Endothelial cell of hepatic sinusoid (primary cell): Measurements from ENCODE around the gene MYH11.
"Not testable (repeated sequence)": the region's sequence is repeated elsewhere in the genome, so short reads cannot be mapped to it uniquely, and the experiment has no call there.

ENCODE experiments used
- in situ Hi-C: cut with HindIII; loops from 2 replicates; pipeline ENCODE4 v1.10.0; 2017; ENCODE audit warnings: low sequenced_read_pairs

MYH11 gene

DNA sequence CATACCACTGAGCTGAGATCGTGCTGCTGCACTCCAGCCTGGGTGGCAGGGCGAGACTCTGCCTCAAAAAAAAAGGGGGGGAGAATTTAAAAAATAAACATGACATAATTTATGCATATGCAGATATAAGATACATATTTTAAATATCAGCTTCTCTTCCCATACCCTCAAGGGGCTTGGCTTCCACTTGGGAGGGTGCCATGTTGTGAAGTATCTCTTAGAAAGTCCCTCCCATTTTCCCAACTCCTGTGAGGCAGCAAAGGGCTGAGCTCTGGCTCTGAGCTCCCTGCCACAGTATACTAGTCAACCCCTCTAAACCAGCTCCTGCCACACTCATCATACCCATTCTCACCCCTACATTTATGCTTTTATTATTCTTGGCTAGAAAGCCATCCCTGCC is 39.4 kb downstream of the MYH11 start:
- in situ Hi-C loops, result no loop called here

DNA sequence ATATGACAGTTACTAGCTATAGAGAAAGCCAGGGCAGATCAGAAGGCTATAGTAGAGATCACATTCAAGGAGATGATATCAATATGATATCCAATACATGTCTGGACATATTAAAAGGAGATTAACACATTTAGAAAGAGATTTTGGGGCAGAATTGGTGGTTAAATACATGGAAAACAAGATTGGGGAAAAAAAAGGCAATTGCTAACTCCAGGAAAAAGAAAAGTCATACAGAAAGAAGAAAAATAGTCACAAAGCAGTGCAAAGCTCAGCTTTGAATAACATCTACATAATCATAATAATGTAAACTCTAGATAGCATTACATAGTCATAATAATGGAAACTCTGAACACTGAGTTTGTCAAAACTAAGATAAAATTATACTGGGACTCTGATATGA is 40.6 kb downstream of the MYH11 start:
- in situ Hi-C loops, result no loop called here

DNA sequence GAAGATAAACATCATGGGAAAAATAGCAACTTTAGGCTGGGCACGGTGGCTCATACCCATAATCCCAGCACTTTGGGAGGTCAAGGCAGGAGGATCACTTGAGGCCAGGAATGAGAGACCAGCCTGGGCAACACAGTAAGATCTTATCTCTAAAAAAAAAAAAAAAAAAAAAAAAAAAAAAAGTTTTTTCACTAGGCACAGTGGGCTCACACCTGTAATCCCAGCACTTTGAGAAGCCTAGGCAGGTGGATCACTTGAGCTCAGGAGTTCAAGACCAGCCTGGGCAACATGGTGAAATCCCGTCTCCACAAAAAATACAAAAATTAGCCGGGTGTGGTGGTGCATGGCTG is 44.5 kb downstream of the MYH11 start:
- in situ Hi-C loops, result not testable (repeated sequence)

DNA sequence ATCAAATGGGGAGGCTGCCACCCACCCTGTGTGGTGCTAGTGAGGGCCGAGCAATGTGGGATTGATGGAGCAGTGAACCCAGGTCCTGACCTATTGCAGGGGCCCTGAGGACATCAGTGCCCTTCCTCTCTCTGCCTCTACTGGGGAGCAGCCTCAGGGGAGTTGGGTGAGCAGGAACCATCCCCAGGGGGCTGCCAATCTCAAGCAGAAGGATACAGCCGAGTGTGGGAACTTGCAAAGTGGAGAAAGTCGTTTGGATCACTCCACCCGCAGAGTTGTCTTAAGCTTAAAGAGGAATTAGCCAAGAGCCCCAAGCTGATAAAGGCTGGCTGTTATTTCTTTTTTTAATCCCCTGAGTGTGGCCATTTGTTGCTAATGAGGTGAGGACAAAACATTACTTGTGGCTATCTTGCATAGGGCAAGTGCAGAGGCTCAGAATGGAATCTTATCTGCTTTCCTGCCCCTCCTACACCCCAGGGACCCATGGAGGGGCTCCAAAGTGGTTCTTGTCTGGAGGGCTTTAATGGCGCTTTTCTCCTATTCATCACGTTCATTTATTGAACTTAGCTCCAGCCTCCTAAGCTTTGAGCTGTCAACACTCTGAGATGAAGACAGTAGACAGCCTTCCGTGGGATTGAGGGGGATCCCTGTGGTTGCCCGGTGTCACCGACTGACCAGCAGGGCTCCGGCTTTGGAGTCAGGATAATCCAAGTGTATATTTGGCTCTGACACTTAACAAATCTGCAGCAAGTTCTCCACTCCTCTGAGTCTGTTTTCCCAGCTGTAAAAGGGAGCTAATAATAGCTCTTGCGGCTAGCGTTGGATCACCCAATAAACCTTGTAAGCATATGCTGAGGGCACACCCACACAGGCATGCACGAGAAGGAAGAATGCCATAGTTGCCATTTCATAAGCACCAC is 45.1 kb downstream of the MYH11 start:
- in situ Hi-C loops, result no loop called here

DNA sequence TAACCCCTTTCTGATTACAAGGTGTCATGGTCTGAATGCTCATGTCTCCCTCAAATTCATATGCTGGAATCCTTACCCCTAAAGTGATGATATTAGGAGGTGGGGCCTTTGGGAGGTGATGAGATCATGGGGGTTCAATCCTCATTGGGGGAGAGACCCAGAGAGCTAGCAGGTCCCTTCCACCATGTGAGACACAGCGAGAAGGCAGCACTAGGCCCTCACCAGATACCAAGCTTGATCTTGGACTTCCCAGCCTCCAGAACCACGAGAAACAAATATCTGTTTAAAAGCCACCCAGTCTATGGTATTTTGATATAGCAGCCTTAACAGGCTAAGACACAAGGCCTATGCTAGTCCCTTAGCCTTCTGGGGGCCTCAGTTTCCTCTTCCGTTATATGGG is 45.9 kb downstream of the MYH11 start:
- in situ Hi-C loops, result no loop called here

GRCh38 chr16:15810411-15810810 is 46.4 kb downstream of the MYH11 start:
- in situ Hi-C loops, result no loop called here

DNA sequence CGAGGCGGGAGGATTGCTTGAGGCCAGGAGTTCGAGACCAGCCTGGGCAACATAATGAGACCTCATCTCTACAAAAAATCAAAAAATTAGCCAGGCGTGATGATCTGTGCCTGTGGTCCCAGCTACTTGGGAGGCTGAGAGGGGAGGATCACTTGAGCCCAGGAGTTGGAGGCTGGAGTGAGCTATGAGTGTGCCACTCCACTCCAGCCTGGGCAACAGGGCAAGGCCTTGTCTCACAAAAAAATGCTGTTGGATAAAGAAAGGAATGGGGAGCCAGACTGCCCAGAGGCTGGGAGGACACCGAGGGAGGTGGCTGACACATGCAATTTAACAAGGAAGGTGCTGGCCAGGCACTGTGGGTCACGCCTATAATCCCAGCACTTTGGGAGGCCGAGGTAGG is 47.5 kb downstream of the MYH11 start:
- in situ Hi-C loops, result not testable (repeated sequence)

DNA sequence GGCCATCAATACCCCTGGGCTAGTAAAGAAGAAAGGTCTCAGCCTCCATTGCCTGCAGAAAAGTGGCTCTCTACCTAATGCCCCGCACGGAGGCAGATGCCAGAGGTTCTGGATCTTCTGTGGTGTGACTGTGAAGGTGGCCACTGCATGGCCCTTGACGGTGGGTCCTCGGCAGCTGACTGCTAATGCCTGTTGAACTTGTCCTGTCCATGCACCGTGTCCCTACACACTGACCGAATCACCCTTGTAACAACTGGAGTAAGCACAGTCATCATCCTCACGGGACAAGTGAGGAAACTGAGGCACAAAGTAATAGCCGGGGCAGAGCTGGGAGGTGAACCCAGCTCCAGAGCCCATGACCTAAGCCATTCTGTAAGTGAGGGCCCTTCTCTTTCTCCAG is 48.8 kb downstream of the MYH11 start:
- in situ Hi-C loops, result no loop called here

DNA sequence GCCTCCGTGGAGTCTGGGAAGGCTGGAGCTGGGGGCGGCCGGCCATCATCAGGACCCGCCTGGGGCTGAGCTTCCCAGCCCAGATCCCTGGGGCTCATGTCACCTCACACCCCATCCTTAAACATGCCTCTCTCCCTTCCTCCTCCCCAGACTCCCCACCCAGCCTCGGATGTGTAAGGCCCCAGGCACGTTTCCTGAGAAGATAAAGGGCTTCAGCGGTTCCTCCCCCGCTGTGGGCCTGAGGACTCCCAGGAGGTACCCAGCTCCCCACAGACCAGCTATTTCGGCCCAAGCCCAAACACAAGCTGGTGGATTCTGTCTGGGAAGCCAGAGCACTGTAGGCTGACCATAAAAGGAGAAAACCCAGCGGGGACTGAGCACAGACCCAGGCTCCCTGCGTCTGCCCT is 49.2 kb downstream of the MYH11 start:
- in situ Hi-C loops, result no loop called here

DNA sequence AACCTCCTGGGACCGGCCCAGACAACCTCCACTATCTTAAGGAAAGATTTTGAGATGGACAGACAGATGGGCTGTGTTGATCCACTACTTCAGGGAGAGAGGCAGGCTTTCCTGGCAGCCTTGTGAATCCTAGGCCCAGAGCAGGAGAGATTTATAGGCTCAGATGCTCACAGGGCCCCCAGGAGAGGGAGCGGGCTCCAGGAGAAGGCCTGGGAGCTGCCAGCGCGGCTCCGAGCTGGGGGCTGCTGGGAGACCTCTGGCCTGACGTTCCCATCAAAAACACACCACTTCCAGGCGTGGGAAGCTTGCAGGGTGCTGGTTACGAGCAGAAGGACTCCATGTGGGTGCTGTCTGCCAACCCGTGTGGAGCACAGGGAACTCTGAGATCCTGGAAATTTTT is 53.2 kb downstream of the MYH11 start:
- in situ Hi-C loops, result no loop called here

GRCh38 chr16:15799851-15800495 is 56.9 kb downstream of the MYH11 start:
- in situ Hi-C loops, result no loop called here

DNA sequence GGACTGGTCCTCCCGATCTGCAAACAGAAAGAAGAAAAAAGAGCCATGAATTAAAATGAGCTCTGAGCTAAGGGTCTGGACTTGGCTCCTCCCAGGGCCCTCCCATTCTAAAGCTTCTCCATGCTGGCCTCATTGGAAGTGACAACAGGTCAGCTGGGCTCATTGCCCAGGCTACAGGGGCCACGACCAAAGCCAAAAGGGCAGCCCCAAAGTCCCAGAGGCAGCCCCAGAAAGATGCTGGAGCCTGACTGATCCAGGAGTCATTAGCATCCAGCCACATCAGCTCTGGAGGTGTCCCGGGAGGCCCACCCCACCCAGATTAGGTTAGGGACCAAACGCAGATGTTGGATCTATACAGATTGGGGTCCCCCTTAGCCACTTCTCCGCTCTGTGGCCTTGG is 58.2 kb downstream of the MYH11 start:
- in situ Hi-C loops, result no loop called here

DNA sequence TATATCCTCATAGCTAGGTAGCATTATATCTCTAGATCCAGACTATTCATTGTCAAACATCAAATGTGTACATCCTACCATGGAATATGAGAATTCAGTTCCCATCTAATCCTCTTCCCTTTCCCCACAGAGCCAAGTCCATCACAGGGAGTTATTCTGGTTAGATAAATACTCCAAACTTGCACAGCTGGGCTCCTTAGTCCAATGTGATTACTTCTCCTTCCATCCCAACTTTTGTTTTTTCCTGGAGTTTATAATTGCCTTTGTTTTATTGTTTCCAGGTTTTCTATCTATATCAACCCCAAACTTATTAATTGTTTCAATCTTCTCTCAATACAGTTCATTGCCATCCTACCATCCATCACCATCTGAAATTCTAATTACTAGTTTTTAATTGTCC is 59.9 kb downstream of the MYH11 start:
- in situ Hi-C loops, result no loop called here

DNA sequence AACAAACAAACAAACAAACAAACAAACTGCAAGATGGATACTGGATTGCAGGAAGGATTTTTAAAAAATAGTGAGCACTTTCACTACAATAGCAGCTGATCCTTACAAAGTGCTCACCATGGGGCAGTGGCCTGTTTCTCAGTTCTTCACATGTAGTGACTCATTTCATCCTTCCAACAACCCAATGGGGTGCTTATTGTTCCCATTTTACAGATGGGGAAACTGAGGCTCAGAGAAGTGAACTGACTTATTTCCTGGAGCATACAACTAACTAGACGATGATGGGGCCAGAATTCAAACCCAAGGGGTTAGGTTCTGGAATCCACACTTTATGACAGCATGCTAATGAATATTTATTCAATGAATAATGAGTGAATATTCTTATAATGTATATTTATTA is 61.2 kb downstream of the MYH11 start:
- in situ Hi-C loops, result no loop called here

DNA sequence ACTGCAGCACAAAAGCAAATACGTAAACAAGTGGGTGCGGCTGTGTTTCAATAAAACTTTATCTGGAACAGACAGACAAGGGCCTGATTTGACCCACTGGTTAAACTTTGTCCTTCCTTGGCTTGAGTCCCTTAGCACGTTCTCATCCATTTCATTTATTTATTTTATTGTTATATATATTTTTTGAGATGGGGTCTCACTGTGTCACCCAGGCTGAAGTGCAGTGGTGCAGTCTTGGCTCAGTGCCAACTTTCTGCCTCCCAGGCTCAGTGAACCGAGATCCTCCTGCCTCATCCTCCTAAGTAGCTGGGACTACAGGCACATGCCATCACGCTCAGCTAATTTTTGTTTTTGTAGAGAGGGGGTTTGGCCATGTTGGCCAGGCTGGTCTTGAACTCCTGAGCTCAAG is 64.3 kb downstream of the MYH11 start:
- in situ Hi-C loops, result no loop called here

DNA sequence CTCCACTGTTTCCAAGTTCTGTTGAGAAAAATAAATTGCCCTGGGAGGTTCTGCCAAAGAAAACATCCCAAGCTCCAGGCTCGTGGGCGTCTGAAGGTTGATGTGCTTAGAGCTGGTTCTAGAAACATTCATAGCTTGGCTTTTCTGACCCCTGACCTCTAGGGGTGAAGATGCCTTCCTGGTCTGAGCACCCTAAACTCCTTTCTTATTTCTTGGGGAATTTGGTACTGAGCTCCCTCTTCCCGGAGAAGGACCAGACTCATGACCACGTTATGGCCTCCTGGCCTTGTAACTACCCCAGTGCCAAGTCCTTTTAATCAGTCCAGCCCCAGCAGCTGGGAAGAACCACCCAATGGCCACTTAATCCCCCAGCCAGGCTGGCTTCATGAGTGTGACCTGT is 66.4 kb downstream of the MYH11 start:
- in situ Hi-C loops, result no loop called here

DNA sequence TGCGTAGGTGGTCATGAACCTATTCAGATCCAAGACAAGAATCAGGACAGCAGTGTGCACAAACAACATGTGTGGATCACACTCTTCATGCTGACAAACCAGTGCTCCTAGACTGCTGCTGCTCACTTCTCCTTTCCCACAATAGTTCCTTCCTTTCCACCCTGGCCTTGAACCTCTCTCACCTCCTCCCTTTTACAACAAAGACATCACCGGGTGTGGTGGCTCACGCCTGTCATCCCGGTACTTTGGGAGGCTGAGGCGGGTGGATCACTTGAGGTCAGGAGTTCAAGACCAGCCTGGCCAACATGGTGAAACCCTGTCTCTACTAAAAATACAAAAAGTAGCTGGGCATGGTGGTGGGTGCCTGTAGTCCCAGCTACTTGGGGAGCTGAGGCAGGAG is 67.0 kb downstream of the MYH11 start:
- in situ Hi-C loops, result not testable (repeated sequence)

- in situ Hi-C loops, result no loop called here
Observed at GRCh38 chr16:15788846-15789239, 68.0 kb downstream of the MYH11 start.

DNA sequence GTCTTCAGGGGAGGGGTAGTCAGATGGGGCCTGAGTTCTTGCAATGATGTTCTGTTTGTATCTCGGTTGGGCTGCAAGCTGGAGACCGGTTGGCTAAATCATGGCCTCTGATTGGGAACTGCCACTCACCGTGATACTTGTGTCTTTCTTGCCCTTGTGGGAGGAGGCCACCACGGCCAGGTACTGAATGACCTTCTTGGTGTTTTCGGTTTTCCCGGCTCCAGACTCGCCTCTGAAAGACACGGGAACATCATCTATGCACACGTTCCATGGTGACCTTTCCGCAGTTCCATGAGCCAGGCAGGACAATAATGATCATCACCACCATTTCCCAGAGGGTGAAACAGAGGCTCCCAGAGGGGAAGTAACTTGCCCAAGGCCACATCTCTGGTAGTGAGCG is 70.3 kb downstream of the MYH11 start:
- in situ Hi-C loops, result no loop called here

GRCh38 chr16:15785386-15786059 is 71.3 kb downstream of the MYH11 start:
- in situ Hi-C loops, result no loop called here

GRCh38 chr16:15783985-15784384 is 72.8 kb downstream of the MYH11 start:
- in situ Hi-C loops, result loop anchor here (5.0 kb wide), 1 partner anchor 52 kb away; no protein-coding TSS in a partner anchor
